SIG-M5 (cell line): ENCODE data around the gene FBLN7.
"Not testable (repeated sequence)": the region's sequence is repeated elsewhere in the genome, so short reads cannot be mapped to it uniquely, and the experiment has no call there.

Source experiments
- DNase-seq: peaks from one replicate; lab custom pipeline; 2025; lab: John Stamatoyannopoulos, UW

FBLN7 gene

DNA sequence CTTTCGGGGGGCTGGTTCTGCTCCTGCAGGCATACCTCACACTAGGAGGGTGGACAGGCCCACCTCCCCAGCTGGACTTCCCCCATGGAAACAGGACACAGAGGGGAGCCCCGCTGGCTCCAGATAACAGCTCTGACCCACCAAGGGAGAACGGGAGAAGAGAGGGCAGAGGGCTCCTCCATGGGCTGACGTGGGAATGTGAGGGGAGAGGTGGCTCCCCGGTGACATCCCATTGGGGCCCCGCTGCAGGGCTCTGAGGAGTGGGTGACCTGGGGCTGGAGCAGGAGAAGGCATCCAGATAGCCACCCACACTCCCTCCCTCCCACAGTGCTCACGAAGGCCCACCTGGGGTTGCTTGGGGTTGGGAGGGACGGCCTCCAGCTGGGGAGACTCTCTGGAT lies 45.9 kb downstream of the FBLN7 start:
- no peak for DNase-seq

DNA sequence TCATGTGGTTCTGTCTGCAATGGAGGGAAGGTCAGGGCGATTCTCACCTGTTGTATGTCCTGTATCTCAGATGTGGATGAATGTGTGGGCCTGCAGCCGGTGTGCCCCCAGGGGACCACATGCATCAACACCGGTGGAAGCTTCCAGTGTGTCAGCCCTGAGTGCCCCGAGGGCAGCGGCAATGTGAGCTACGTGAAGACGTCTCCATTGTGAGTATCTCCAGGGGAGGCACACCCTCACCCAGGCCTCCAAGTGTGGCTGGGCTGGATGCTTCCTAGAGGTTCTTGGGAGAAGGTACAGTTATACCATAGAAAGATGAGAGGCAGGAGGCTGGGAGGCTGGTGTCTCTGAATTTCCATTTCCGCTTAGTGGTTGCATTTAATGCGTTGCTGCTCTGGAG lies 46.9 kb downstream of the FBLN7 start:
- no peak for DNase-seq

DNA sequence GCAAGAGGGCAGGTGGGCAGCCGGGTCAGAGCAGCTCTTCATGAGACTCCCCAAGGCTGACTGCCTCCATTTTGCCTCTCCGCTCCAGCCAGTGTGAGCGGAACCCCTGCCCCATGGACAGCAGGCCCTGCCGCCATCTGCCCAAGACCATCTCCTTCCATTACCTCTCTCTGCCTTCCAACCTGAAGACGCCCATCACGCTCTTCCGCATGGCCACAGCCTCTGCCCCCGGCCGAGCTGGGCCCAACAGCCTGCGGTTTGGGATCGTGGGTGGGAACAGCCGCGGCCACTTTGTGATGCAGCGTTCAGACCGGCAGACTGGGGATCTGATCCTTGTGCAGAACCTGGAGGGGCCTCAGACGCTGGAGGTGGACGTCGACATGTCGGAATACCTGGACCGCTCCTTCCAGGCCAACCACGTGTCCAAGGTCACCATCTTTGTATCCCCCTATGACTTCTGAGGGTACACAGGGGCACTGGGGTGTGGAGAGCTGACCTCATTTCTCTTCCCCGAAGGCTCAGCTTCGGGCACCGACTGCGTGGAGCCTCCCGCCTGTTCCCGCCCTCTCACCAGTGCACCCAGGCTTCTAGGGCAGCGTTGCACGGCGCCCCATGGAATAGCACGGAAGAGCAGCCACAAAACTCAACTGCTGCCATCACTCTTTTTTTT lies 49.0 kb downstream of the FBLN7 start:
- DNase-seq, result no peak

DNA sequence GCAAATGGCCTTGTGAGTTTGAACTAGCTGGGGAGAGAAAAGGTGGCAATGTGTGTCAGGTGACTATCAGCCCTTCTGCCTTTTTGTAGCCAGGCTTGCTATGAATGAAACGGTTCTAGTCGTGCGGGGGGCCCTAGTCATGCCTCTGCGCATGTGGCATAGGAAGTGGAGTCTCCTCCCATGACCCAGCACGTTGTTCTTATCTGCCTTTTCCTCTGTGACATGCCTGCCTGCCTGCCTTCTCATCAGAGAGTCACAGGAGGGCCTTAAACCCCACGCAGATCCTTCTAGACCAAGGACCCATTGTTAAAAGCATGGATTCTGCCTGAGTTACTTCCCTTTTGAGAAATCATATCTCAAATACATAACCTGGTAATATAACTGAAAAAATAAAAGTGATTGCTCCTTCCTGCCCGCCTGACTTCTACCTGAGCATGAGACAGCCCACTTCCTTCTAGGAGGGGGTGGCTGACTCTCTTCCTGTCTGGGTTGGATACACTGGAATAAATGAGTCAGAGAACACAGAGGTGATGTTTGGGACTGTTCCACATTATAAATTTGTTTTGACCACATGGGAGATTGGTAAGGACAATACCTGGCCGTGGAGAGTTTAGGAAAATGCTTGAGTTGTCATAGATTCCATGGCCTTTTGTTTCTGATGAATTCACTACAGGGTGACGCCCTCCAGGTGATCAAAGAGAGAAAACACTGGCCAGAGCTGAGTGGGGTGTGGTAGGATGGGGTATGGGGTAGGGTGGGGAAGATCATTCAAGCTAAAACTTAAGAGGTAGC lies 49.8 kb downstream of the FBLN7 start:
- DNase-seq, result no peak

DNA sequence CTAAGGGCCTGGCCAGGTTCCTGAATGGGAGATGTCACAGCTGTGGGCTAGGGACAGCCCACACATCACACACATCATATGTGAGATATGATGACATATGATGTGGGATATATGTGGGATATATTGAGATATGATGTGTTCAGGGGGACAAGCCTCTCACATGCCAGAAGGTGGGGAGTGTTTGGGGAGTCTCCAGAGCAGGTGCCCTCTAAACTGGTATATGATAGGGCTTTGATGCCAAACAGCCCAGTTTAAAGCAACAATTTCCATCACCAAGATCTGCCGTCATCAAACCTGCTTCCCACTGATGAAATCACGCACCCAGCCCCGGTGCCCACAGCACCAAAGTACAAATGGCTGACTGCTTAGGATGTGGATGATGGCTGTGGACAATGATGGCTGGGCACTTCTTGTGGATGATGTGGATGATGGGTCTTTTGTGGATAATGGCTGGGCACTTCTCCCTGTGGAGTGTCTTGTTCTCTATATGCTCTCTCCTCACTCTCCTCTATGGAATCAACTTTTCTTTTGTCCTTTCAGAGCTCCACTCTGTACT lies 50.9 kb downstream of the FBLN7 start:
- DNase-seq, result no peak

DNA sequence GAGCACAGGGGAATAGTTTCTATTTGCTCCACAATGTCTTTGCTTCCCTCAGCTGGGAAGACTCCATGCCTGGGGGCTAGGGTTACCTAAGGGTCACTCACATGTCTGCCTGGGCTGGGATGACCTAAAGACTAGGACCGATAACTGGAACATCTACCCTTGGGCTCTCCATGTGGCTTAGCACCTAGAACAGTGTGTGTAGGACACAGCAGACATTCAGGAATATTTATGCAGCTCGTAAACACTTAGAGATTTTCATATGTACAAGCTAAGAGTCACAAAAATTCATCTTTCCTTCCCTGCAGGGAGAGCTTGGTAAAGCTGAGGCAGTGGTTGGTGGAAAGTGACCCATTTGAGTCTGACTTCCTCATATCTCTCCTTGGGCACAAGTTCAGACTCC lies 55.8 kb downstream of the FBLN7 start:
- DNase-seq, result no peak

DNA sequence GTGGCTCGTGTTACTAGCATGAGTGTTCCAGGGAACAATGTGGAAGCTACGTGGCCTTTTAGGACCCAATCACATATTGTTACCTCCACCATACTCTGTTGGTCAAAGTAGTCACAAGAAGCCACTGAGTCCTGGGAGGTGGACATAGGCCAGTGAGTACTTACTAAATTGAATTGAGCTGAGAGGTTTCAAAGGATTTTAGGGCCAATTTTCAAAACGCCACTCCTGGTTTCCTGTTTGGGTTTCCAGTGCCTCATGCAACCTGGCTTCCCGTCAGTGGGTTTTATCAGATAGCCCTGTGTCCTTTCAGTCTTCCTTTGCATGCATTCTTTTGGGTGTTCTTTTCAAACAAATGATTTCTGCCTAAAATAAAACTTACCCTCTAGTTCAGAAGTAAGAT lies 56.3 kb downstream of the FBLN7 start:
- DNase-seq, result no peak

DNA sequence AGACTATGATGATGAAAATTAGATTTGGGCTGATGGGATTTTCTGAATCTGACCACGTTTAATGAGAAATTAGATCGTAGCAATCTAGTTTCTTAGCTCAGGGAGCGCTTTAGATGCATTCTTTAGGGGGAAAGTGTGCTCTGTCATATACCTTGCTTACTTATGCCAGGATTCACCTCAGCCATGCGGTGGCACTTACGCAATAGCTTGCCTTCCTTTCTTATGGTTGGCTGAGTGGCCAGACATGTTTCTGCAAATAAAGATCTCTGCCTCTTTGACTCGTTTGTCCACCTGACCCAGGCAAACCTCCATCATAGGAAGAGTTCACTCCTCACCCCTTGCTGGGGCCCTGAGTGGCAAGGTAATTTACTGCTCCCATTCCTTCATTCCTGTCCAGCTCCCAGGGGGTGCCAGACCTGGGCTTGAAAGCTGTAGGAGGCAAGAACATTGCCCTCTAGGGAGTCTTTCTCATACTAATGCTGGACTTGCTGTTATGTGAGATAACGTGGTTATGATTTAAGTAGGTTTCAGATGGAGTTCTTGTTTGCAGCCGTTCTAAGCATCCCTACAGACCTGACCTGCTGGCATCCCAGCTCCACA lies 57.1 kb downstream of the FBLN7 start:
- no peak for DNase-seq

DNA sequence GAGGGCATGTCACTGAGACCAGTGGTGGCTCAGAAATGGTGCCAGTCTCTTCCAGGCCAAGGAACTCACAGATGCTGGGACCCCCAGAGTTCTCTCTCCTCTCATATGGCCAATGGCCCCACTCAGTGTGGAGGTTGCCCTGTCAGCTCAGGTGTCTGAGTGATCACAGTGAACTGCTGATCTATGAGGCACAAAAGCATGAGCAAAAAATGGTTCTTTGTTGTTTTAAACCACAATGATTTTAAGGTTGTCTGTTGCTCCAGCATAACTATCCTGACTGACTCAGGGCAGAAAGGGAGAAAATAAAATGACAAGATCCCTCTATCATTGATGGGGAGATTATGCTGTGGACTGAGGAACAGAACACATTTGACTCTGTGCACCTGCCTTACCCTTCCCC lies 57.8 kb downstream of the FBLN7 start:
- DNase-seq, result no peak

DNA sequence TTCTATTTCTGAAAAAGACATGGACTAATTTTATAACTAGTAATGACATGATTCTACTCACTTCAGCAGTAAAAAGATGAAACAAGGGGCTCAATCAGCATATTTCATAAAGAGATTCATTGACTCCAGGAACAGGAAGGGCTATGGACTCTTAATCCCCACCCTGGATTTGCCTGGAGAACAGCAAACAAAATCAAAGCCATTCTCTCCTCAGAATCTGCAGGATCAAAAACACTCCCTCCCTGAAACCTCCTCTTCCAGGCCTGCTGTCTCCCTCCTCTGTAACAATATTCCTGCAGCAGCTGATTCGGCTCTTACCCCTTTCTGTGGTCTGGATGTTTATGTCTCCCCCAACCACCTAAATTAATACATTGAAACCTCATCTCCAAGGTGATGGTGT lies 59.7 kb downstream of the FBLN7 start:
- DNase-seq, result no peak

DNA sequence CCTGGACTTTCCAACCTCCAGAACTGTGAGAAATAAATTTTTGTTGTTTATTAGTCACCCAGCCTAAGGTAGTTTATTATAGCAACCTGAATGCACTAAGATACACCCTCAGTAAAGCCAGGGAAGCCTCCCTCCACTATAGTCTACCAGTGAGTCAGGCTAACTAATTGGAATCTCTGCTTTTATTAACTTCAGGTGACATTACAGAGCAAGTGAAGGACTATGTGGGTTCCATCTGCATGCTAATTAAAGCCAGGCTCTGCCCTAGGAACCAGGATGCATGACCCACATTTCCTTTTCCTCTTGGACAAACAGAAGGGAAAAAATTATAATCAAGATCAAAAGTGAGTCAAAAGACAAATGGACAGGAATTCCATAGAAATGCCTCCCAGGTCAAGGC lies 60.6 kb downstream of the FBLN7 start:
- DNase-seq, result no peak

DNA sequence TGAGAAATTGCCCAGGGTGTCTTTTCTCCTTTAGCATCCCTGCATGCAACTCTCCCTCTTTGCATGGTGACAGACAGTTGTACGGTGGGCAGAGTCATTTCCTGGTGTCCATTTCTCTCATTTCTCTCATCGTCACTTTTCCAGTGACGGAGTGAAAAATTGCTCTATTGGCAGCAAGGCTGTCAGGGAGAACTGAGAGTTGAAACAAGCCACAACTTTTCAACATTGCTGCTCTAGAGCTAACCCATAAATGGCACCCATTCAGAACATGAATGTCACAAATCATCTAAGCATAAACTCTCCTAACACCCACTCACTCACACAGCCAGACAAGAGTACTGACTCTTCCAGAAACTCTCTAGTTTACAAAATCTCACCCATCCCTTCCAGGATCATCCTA lies 61.0 kb downstream of the FBLN7 start:
- no peak for DNase-seq

DNA sequence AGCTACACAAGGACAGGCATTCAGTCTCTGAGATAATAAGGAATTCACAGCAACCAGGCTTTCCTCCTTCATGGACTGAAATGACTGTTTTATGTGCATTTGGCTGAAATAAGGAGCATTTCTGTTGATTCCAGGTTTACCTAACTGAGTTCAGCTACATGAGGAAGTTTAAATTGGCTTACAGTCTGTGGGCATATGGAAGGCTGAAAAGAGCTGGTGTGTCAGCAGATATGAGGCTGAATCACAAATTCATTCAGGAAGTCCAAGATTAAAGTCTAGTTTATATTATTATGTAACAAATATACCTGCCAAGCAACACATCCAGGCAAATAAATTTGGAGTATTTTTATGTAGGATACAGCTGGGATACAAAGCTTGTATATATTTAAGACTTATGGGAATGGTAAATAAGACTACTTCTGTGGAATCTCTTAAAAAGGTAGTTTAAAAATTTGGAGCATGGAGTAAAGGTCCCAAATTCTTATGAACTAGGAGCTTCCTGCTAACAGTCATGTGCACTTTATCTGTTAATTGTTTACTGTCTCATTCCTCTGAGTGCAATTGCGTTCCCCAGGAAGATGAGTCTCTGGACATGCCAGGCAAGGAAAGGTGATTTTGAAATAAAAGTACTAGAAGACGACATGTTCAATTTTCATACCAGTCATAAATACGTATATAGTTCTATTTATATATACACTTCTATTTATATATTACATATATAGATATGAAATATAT lies 63.7 kb downstream of the FBLN7 start:
- no peak for DNase-seq

DNA sequence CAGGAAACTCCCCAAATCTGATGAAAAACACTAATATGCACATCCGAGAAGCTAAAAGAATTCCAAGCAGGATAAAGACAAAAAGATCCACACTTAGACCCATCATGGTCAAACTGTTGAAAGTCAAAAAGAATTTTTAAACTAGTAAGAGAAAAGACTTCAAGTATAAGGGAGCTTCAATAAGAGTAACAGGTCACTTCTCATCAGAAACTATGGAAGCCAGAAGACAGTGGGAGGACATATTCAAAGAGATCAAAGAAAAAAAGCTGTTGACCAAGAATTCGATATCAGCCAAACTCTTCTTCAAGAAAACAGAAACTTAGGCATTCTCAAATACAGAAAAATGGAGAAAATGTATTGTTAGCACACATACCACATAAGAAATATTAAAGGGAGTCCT lies 66.2 kb downstream of the FBLN7 start:
- DNase-seq, result no peak

DNA sequence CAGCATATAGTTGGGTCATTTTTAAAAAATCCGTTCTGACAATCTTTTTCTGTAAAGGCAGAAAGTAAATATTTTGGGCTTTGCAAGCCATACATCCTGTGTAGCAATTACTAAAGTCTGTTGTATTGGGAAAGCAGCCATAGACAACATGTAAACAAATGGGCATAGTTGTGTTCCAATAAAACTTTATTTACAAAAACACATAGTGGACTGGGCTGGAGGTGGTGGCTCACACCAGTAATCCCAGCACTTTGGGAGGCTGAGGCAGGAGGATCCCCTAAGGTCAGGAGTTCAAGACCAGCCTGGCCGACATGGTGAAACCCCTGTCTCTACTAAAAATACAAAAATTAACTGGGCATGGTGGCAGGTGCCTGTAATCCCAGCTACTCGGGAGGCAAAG lies 69.7 kb downstream of the FBLN7 start:
- not testable (repeated sequence) for DNase-seq

DNA sequence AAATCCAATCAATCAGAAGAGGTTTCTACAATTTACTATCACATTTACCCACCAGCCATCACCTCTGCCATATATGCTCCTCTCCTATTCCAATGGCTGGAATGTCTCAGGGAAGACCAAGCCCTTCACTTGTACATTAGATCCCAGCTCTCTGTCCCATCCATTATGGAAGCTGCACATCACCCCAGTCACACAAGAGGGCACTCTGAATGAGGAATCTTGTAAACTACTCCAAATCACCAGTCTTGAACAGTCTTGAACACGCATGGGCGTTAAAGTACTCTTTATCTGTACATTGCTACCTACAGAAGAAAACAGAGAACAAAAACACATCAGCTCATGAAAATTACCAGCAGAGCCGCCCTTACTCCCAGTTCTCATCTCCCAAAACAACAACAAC lies 78.0 kb downstream of the FBLN7 start:
- DNase-seq, result no peak

DNA sequence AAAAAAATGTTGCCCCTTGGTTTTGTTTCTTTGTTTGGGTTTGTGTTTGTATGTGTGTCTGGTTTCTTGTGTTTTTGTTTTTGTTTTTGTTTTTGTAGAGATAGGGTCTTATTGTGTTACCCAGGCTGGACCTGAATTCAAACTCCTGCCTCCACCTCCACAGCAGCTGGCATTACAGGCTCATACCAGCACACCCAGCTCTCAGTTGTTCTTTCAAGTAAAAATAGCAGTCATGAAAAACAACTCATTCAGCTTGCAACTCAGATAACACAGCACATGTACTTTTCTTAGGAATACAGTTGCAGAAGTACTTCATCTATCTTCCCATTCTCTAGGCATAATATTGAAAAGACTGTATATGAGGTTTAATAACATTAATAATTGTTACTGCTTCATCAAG lies 79.7 kb downstream of the FBLN7 start:
- no peak for DNase-seq

DNA sequence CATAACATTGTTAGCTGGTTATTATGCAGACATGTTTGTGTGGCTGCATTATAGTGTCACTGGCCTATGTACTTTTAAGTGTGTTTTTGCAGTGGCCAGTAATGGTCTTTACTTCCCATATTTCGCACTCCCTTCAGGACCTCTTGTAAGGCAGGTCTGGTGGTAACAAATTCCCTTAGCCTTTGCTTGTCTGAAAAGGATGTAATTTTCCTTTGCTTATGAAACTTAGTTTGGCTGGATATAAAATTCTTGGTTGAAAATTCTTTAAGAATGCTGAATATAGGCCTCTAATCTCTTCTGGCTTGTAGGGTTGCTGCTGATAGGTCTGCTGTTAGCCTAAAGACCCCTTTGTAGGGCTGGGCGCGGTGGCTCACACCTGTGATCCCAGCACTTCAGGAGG lies 82.0 kb downstream of the FBLN7 start:
- no peak for DNase-seq

DNA sequence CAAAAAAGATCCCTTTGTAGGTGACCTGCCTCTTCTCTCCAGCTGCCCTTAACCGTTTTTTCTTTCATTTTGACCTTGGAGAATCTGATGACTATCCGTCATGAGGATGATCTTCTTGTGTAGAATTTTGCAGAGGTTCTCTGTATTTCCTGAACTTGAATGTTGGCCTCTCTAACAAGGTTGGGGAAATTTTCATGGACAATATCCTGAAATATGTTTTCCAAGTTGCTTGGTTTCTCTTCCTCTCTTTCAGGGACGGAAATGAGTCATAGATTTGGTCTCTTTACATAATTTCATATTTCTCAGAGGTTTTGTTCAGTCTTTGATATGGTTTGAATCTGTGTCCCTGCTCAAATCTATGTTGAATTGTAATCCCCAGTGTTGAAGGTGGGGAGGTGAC lies 82.6 kb downstream of the FBLN7 start:
- DNase-seq, result no peak

DNA sequence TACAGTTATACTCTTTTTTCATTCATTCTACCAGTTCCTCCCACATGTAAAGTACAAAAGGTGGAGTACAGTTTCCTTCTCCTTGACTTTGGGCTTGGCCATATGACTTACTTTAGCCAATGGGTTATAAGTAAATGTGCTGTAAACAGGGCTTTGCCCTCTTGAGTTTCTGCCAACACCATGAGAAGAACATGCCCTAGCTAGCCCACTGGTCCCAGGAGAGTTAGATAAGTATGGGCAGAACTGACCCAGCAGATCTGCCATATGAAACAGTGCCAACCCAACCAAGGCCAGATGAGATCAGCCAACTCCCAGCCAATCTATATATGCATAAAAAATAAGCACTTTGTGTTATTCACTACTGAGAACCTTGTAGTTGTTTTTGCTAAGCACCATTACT lies 91.2 kb downstream of the FBLN7 start:
- DNase-seq, result no peak

DNA sequence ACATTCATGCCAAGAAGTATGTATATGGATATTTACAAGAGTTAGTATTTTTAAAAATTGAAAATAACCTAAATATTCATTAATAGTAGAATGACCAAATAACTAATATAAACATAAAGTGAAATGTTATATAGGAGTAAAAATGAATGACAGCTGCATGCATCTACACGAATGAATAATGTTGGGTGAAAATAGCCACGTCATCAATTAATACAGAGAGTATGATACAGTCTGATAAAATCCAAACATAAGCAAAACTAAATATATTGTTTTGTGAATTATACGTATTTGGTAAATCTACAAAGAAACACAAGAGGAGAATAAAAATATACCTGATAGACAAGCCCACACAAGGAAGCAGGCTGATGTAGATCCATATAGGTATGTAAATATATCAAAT lies 92.2 kb downstream of the FBLN7 start:
- no peak for DNase-seq
